NOMO-1 (cell line): ENCODE measurements around the gene ZNF841.
"Not testable (repeated sequence)": the region's sequence is repeated elsewhere in the genome, so short reads cannot be mapped to it uniquely, and the experiment has no call there.

Experiments used
- DNase-seq, 2 experiments: peaks; one replicate each; lab custom pipeline; 2025; ENCODE audit not compliant: unreplicated experiment in 2 of 2; lab: John Stamatoyannopoulos, UW

The ZNF841 gene

GRCh38 chr19:52095172-52096014, at the start of gene ZNF841:
Gene ZNF841 (minus strand): TSS chr19:52095765. CDS start chr19:52084801, 10,964 bp downstream.
- DNase-seq: peak; percentile 54 to 80

GRCh38 chr19:52142001-52142595, 46.5 kb upstream of the ZNF841 start:
- no peak for DNase-seq

DNA sequence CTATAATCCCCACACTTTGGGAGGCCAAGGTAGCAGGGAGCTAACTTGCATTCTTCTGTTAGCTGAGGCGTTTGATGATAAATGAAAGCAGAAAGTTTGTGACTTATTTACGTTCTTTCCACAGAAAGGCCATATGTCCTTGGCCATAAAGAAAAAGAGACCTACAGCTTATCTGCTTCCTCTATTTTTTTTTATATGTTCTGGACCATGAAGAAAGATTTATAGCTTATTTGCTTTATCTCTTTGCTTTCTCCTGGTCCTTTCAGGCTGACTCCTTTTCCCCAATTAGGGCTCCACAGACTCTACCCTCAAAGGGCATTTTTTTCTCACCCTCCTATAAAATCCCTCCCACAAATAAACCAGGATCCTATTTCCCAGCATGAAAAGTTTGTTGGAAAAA, 45.6 kb upstream of the ZNF841 start:
- DNase-seq: no peak

GRCh38 chr19:52140032-52140710, 44.6 kb upstream of the ZNF841 start:
- no peak for DNase-seq

- DNase-seq: peak; percentile 90 to 97
Observed at GRCh38 chr19:52139252-52140031, 43.9 kb upstream of the ZNF841 start, which contains the start of gene ZNF616. Gene ZNF616 (minus strand): TSS chr19:52139938. CDS start chr19:52130512, 9,426 bp downstream.

DNA sequence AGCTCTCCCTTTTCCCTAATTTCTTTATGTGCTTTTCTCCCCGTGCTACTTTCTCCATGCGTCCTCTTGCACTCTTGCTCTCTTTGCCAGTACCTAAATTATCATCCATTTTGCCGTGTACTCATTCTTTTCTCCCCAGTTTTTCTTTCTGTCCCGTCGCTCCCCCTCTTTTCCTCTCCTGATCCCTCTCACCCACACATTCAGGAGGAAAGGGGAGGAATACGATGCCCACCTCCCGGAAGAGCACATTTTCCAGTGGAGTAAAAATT, 43.4 kb upstream of the ZNF841 start:
- no peak for DNase-seq

- DNase-seq: peak; percentile 18 to 29
Observed at GRCh38 chr19:52138278-52138982, 42.9 kb upstream of the ZNF841 start.

- no peak for DNase-seq
Observed at GRCh38 chr19:52120286-52120685, 24.7 kb upstream of the ZNF841 start.

DNA sequence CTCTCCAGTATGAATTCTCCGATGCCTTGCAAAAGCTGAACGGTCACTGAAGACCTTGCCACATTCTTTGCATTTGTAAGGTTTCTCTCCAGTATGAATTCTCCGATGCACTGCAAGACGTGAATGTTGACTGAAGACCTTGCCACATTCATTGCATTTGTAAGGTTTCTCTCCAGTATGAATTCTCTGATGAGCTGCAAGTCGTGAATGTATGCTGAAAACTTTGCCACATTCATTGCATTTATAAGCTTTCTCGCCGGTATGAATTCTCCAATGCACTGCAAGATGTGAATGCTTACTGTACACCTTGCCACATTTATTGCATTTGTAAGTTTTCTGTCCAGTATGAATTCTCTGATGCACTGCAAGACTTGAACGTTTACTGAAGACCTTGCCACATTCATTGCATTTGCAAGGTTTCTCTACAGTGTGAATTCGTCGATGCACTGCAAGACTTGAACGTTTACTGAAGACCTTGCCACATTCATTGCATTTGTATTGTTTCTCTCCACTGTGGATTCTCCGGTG, 20.0 kb upstream of the ZNF841 start:
- no peak for DNase-seq

DNA sequence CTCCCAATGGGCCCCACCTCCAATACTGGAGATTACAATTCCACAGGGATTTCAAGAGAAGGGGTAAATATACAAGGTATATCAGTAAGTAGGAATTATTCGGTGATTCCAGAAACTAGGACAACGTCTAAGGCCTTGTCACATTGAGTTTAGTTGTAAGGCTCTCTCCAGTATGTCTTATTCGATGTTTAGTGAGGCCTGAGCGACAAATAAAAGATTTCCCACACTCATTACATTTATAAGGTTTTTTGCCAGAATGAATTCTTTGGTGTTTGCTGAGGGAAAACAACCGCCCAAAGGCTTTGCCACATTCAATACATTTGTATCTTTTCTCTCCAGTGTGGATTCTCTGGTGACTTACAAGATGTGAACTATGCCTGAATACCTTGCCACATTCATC, 19.1 kb upstream of the ZNF841 start:
- no peak for DNase-seq

DNA sequence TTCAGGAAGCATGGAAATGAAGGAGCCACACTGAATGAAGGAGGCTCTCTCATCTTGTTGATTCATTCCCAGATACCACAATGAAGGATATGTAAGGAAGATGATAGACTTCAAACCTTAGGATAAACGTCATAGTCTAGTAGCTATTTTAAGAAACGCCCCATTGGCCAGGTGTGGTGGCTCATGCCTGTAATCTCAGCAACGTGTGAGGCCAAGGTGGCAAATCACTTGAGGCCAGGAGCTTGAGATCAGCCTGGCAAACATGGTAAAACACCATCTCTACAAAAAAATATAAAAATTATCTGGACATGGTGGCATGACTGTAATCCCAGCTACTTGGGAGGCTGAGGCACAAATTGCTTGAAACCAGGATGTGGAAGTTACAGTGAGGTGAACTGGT, 17.1 kb upstream of the ZNF841 start:
- DNase-seq: no peak

DNA sequence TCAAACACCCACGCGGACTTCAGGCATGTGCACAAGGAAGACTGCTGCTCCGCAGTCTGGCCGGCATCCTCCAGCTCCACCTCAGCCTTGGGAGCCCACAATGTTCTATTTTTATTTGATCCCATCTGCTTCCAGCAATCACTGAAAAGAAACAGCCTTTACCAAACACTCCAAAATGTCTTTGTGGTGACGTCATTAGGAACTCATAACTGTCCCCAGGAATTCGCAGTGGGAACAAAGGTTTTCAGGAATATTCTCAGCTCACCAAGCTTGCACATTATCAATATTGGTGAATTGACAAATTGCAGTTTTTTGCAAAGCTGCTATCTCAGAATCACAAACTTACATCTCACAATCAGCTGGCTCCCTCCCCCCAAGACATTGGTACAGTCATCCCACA, 15.2 kb upstream of the ZNF841 start:
- no peak for DNase-seq

GRCh38 chr19:52102782-52103181, 7.2 kb upstream of the ZNF841 start:
- no peak for DNase-seq

- peak in 1 of 2 experiments; percentile 3 for DNase-seq
Observed at GRCh38 chr19:52101866-52102562, 6.4 kb upstream of the ZNF841 start.

GRCh38 chr19:52099497-52100138, 4.1 kb upstream of the ZNF841 start:
- DNase-seq: no peak

DNA sequence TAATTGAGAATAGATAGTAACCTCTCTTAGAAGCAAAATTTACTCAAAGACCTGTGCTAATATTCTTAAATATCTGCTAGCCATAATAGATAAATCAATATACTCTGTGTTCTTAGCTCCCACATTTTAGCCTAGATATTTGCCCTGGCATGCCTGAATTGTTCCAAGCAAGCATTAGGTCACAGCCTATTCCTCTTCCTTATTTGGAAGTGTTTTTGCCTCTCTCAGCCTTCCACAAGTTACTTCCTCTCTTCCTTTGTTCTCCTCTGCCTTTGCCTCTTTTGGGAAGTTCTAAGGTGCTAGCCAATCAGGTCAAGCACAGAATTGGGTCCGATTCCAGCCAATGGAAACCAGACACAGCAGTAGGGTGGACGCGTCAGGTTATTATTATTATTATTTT, 851 bp upstream of the ZNF841 start:
- not testable (repeated sequence) for DNase-seq

- no peak for DNase-seq
Observed at GRCh38 chr19:52094526-52095130, 937 bp downstream of the ZNF841 start.

GRCh38 chr19:52086481-52086880, 9.1 kb downstream of the ZNF841 start:
- DNase-seq: no peak

DNA sequence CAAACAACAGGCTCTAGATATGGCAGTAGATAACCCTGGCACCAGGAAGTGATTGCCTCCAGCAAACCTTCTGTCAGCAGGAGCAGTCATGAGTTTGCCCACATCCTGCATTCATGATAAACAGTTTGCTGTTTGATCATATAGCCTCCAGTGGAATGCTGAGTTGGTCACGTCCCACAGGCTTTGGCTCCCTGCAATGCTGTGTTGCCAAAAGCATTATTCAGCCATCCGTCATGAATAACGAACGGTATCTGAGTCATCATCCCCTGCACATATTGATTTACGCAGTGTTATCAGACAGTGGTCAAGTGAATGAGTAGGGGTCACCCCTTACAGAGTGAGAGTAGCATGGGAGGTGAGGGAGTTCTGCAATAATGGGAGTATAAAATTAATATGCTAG, 25.1 kb downstream of the ZNF841 start:
- DNase-seq: no peak
